Measurements from ENCODE around the gene NME5.
"Not testable (repeated sequence)": the region's sequence is repeated elsewhere in the genome, so short reads cannot be mapped to it uniquely, and the experiment has no call there.

Gene NME5

DNA sequence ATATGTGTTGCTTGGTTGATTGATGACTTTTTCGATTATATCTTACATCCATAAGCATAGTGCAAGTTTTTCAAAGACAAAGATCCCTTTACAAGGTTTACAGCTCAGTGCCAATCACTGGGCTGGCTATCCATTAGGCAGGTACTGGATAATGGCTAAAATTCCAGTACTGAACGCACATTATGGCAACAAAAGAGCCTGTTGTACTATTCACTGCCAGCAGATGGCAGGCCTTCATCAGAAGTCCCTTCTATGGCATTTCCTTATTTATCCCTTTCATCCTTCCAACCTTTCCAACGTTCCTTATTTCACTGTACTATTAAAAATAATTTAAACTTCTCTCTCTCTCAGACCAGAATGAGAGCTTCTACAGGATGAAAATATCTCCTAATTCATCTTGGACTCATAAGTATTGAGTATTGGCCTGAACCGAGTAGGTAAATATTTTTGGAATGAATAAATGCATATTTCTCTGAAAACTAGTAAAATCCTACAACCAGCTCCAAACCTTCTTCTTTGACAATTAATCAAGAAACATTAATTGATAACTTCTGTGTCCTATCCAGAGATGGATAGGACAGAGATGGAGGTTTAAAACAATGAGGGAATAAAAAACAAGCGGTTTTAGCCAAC, 62.0 kb downstream of the NME5 start:
- DNase-seq: peak; percentile 43

DNA sequence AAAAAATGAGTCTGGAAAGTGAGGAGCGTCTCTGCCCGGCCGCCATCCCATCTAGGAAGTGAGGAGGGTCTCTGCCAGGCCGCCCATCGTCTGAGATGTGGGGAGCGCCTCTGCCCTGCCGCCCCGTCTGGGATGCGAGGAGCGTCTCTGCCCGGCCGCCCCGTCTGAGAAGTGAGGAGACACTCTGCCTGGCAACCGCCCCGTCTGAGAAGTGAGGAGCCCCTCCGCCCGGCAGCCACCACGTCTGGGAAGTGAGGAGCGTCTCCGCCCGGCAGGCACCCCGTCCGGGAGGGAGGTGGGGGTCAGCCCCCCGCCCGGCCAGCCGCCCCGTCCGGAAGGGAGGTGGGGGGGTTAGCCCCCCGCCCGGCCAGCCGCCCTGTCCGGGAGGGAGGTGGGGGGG, 69.2 kb downstream of the NME5 start:
- DNase-seq: not testable (repeated sequence)

DNA sequence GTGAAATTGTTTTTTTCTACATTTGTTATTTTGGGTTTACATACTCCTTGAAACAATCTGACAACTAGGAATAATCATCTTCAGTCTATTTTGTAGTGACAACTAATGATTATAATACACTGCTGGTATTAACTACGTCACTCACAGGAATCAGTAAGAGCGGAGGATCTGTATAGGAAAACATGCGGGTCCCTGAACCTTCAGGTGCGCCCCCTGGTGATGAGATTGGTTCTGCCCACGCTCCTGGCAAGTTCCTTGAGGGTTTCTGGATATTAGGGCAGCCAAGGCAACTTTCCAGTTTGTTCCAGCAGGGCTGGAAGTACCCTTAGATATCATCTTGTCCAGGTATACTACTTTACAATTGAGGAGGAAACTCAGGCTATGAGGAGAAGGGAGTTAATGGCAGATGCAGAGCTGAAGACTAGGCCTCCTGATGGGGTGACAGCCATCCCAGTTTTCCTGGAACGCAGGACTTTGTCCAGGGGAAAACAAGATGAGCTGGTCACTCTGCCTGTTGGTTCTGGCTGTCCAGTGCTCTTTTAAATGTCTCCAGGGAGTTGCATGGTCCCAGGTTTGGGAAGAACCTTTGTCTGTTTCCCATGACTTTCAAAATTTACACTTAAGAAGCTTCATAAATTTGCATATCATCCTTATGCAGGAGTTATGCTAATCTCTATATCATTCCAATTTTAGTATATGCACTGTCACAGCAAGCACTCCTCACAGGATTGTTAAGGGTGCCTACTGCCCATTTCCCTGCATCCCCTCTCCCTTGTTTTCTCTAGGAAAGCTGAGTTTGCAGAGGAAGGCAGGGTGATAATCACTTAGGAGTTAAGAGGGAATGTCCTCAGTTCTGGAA, 70.3 kb downstream of the NME5 start:
- peak; percentile 73 for DNase-seq

DNA sequence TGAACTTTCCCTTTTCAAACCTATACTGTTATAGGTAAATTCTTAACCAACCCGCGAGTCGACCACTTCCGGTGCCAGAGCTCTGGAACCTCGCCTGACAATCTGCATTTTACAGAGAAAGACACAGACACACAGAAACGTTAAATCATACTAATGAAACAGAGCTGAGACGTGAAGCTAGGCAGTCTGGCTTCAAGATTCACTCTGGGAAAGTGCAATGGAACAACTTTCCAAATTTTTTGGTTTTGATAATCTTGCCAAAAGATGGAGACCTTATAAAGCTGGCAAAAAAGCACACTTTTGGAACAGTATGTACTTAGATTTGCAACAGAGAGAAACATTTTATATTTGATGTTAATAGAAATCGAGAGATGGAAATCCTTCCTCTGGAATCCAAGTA, 71.3 kb downstream of the NME5 start:
- DNase-seq: no peak
